GM18861 (cell line): ENCODE results near the gene MCF2L.

ENCODE experiments used
- ATAC-seq: cut with Tn5 transposase; IDR thresholded peaks from one replicate; pipeline ENCODE4 v1.9.1; 2021; ENCODE audit not compliant: unreplicated experiment

The MCF2L gene

GRCh38 chr13:113013878-113014751 is 45.1 kb downstream of the MCF2L start:
- no peak for ATAC-seq

DNA sequence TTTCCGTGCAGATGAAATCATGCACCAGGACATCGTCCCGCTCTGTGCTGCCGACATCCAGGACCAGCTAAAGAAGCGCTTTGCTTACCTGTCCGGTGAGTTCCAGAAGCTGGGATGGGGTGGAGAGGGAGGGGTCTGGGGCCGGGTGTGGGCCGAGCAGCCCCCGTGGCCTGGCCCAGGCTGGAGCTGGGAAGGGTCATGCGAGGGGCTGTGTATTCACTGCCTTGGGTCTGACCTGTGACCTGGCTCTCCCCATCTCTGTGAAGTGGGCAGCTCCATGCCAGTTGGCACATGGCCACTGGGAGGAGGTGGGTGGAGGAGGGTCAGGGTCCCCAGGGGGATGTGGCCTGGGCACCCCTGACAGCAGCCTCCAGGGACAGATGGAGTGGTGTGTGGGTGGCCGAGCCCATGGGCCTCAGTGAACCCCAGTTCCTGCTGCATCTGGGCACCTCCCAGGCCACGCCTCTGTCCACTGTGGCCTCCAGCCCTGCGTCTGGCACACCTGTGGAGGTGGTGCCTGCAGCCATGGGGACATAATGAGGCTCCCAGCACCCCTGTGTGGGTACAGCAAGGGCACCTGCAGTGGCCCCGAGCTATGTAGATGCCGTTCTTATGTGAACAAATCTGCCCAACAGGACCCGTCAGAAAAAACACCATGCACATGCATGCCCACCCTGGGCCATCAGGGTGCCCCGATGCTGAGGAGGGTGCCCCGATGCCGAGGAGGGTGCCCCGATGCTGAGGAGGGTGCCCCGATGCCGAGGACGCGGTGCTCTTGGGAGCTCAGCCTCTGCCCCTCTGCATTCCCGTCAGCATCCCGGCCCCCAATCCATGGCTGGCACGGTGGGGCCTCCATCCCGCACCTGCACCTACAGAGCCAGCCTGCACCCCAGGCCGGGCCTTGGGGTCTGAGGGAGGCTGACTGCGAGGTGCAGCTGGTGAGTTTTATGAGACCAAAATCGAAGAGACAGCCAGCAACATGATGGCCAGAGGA is 46.0 kb downstream of the MCF2L start:
- ATAC-seq = no peak

DNA sequence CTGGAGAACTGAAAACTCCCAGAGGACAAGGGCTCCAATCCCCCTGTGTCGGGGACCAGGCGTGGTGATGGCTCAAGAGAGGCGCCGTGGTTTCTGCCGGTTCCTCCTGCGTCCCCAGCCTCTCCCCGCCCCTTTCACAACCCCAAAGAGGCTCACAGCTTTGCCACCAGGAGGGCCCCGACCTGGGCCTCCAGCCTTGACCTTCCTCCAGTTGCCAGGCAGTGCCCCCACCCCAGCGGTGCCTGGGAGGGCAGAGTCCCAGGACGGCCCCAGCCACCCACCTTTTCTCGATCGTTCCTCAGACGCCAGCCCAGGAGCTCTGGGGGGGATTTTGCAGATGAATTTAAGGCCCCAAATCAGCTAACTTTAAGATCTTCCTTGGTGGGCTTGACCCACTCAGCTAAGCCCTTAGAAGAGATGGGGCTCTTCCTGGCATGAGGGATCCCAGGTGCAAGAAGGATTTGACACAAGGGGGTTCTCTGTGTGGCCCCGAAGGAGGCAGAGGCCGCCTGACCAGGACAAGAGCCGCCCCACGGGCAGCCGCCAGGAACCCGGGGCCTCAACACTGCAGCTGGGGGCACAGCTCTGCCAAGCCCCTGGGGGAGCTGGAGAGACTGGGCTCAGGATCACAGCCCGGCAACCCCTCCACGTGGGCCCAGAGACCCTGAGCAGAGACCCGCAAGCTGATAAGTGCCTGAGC is 47.0 kb downstream of the MCF2L start:
- ATAC-seq = no peak

- ATAC-seq = no peak
These were observed 47.7 kb downstream of the MCF2L start for GRCh38 chr13:113016526-113017295.

- ATAC-seq = no peak
These were observed 48.6 kb downstream of the MCF2L start for GRCh38 chr13:113017506-113018215.

GRCh38 chr13:113018676-113019465 is 49.9 kb downstream of the MCF2L start:
- no peak for ATAC-seq

DNA sequence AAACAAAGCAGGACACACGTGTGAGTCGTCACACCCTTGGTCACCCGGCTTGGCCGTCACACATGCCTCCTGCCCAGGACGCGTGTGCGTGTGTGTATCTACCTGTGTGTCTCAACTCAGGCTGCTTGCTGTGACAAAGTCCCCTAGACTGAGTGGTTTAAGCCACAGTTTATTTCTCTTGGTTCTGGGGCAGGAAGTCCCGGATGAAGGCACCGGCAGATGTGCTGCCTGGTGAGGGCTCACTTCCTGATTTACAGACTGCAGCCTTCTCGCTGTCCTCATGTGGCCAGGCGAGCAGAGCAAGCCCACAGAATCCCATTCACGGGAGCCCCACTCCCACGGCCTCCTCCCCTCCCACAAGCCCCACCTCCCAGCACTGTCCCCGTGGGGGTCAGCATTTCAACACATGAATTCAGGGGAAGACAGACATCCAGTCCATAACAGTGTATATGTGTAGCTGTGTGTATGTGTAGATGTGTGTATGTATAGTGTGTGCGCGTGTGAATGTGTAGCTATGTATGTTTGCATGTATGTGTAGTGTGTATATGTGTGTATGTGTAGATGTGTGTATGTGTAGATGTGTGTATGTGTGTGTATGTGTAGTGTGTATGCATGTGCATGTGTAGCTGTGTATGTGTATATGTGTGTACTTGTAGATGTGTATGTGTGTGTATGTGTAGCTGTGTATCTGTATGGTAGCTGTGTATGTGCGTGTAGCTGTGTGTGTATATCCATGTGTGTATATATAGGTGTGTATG is 51.5 kb downstream of the MCF2L start:
- ATAC-seq = no peak

DNA sequence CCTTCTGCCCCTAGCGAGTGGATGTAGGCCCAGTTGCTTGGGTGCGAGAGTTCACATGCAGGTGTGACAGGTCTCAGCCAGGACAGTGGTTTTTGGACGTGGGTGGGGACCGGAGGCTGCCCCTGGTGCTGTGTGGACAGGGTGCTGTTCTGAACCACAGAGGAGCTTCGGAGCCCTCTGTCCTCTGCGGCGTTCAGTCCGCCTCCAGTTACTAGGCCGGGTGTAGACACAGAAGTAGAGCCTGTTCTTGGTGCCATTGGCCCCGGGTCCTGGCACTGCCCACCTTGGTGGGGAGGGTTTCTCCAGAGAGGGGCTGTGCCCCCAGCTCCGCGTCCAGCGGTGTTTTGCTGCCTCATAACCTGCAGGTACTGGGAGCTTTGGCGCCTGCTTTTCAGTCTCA is 52.4 kb downstream of the MCF2L start:
- no peak for ATAC-seq

- no peak for ATAC-seq
These were observed 52.8 kb downstream of the MCF2L start for GRCh38 chr13:113021811-113022210.

GRCh38 chr13:113022391-113022744 is 53.4 kb downstream of the MCF2L start:
- ATAC-seq = no peak

DNA sequence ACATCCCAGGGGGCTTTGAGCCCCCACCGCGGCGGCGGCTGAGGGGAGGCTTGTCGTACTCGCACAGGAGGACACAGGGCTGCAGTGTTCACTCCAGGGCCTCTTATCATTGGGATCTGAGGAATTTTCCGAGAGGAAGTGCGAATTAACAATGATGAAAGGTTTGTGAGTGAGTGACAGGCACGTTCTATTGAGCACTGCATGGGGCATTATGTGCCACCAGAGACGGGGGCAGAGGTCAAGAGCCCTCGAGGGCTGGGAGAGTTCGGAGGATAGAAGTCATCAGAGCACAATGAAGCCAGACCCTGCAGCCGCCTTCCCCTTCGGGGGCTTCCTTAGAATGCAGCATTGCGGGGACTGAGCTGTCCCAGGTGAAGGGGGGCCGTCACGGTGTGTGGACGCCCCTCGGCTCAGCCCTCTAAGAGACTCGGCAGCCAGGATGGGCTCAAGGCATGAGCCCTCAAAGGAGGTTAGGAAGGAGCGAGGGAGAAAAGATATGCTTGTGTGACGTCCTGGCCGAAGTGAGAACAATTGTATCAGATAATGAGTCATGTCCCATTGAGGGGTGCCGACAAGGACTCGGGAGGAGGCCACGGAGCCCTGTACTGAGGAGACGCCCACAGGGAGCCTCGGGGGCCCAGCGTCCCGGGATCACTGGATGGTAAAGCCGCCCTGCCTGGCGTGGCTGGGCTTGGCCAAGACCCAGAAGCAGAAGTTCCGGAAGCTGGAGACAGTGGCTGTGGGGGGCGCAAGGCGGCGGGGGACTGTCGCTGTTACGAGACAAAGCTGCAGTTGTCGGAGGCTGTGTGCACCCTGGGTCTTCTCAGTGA is 53.9 kb downstream of the MCF2L start:
- no peak for ATAC-seq

GRCh38 chr13:113023694-113024430 is 54.8 kb downstream of the MCF2L start:
- no peak for ATAC-seq

DNA sequence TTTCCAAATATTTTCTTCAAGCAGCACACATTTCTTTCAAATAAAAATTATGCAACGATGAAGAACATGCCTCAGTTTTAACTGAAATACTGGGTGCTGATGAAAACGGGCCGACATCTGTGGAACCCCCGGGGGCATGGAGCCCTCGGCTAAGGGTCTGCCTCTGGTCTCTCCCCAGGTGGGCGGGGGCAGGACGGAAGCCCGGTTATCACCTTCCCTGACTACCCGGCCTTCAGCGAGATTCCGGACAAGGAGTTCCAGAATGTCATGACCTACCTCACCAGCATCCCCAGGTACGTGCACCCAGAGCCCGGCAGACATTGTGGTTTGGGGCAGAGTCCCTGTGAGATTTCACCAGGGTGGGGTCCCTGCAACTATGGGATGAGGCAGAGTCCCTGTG is 55.5 kb downstream of the MCF2L start:
- ATAC-seq = no peak

DNA sequence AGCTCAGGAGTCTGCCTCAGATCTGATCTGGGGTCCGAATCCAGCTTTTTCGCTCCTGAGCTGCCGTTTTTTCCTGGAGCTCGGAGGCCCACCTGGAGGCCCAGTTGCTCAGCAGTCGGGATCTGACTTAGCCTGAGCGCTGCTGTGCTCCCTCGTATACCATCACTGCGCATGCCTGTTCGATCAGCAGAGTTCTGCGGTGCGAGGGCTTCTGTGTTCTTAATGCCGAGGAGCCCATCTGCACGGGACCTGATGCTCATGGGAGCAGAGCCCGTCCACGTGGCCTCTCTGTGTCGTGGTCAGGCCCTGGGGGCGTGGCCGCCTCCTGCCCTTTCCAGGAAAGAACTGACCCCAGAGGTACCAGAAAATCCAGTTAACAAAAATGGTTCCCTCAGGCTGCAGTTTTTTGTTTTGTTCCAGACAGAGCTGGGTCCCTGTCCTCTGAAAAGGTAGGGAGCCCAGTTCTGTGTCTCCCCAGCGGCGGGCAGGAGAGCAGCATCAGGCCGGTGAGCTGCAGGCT is 57.4 kb downstream of the MCF2L start:
- ATAC-seq = no peak

DNA sequence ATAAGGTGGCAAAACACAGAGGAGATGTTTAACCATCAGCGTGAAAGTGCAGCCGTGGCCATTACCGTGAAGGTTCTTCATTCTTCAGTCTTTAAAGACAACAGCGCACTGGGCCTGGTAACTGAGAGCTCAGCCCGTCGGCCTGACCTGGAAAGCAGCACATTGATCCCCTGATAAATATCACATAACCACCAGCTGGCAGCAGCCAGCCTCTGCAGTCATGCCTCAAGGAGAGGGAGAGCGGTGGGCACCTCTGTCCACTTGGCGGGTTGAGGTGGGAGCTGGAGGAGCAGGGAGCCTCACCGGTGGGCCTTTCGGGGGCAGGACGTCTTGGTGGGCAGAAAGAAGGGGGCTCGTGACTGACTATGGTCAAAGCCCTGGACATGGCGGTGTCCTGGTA is 58.1 kb downstream of the MCF2L start:
- no peak for ATAC-seq

DNA sequence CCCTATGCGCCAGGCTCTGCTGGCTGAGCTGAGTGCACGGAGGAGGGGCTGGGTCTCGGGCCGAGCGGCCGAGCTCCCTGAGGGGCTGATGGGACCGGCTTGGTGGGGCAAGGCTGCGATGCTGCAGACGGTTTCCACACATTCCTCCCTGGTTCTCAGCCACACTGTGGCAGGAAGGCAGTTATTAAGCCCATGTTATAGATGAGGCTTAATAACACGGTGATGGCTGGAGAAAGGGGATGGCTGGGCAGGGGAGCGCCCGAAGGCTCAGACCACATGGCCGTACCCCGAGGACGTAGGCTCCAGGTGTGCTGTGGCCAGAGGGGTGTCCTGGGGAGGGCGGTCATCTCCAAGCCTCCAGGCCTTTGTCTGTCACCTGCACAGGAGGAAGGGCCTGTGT is 58.6 kb downstream of the MCF2L start:
- no peak for ATAC-seq
